Putamen (tissue), 1 donor: Measurements from ENCODE around the gene PRLR.
"Not testable (repeated sequence)": the region's sequence is repeated elsewhere in the genome, so short reads cannot be mapped to it uniquely, and the experiment has no call there.

Experiments used
- DNase-seq: peaks from one replicate; pipeline ENCODE4 v3.0.0-alpha.2; 2016; ENCODE audit warnings: low spot score

The PRLR gene

DNA sequence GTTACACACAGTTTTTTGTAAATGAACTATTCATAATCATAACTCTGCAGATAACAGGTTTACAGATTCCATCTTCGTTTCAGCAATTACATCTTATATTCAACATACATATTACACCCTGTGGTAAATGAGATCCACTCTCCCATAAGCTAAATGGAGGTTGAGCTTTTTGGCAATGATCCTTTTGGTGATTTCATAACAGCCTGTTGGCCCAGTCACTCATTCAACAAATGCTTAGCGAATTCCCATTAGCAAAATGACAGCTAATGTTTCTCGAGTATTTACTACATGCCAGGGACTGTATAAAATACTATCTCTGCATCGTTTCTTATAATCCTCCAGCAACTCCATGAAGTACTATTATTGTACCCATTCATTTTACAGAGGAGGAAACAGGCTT lies 157.1 kb downstream of the PRLR start:
- DNase-seq, result no peak

DNA sequence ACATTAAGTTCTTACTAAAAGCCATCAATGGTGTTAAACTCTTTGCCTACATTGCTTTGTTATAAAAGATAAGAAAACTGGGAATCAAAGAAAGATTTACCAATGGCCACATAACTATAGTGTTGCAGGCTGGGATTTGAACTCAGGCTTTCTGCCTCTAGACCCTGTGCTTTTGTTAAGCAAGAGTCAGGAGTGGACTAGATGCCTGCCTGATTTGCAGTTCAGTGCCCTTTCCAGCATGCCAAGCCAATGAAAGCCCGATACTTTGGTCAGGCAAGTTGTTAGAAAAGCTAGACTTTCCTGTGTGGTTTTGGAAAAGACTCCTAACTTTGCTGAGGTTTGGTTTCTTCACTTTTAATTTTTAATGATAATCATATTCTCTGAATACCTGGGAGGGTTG lies 161.1 kb downstream of the PRLR start:
- no peak for DNase-seq

DNA sequence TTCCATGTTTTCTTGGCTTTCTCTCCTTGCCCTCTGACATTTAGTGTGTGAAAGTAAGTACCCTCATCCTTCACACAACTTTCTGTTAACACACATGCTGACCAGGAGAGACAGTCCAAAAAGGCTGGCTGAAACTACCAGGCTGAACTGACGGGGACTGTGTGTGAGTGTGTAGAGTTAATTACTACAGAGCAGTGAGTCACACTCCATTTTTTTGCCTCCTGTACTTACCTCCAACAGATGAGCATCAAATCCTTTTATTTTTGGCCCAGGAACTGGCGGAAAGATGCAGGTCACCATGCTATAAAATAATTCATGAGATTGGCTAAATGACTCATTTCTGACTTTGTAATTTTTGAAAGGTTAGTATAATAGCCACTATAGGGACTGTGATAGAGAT lies 162.3 kb downstream of the PRLR start:
- DNase-seq, result no peak

DNA sequence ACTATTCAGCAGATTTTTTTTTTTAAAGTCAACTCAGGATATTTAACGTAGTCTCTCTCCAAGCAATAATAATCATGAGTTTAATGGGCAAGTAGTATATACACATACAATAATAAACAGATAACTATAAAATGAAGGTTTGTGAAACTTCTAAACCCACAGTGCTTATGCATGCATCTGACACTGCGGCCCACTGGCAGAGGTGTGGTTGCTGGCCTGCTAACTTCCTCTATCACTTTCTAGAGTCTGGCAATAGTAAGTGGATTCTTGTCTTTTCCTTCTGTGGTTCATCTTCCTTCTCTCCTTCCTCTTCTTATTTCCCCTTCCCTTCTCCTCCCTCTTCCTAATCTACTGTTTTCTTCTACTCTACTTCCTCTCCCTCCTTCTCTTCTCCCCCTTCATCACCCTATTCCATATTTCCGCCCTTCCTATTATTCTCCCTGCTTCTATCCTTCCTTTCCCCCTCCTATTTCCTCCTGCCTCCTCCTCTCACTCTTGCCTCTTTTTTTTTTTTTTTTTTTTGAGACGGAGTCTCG lies 164.0 kb downstream of the PRLR start:
- no peak for DNase-seq

DNA sequence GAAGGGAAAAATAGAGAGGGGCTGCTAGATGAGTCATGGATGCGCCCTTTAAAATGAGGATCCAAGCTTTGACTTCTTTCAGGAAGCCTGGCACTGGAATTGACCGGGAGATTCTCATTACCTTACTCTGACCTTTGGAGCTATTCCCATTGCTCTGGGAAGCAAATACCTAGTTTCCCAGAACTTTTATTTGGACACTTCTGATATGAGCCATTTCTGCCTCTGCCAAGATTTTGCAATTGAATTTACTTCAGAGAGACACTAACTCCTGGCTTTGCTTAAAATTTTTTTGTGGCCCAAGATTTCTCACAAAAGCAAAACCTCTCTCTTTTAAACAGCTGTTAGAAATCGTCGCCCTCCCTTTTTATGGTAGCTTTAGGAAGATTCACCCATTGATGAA lies 166.9 kb downstream of the PRLR start:
- DNase-seq, result no peak

DNA sequence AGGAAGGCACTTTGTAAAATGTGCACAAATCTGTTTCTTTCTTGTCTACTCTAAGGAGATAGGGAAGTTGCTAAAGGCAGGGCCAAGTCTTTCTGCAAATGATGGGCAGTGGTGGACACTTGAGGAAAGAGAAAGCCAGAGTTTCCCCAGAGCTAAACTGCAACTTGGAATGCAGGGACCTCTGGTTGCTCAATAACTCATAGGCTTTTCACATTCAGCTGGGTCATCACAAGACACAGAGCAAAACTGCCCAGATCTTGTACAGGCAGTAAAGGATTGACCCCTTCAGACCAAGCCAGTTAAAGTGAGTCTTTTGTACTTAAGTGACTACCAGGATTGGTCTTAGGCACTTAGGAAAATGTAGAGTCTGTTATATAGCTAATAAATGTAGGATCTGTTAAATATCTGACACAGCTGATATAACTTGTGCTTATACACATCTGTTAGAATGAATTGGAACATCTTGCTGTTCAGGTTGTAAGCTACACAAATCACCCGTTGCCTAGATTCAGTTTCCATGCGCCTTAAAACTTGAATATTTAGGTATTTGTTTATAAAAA lies 169.0 kb downstream of the PRLR start:
- DNase-seq, result no peak

DNA sequence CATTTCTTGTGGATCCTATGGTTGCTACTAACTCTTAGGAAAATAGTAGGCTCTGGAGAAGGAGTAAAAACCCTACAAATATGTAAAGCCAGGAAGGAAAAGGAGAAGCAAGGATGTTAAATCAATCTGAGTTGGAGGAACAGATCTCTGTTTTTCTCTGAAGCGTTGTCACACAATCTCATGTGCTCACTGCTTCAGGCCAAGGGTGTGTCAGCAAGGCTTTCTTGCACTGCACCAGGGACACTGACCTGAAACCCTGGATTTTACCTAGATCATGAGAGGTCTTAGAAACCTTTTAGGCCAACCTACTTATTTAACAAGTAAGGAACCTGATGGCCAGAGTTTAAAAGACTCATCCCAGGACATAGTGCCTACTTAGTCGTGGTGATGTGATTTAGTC lies 170.1 kb downstream of the PRLR start:
- DNase-seq, result no peak

DNA sequence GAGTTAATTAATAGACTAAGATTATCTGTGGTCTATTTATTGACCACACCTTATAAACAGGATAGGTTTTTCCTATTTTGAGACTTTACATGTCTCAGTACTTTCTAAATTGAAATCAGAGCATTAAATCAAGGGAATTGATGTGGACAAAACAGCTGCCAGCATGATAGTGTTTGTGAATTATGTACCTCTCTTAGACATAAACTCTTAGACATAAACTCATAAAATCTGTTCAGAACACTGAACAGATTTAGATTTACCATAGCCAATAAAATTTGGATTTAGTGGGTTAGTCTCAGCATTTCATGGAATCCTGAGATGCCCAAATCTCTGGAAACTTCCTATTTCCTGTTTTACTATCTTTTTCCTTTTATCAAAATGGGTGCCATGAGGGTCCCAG lies 171.0 kb downstream of the PRLR start:
- DNase-seq, result no peak

DNA sequence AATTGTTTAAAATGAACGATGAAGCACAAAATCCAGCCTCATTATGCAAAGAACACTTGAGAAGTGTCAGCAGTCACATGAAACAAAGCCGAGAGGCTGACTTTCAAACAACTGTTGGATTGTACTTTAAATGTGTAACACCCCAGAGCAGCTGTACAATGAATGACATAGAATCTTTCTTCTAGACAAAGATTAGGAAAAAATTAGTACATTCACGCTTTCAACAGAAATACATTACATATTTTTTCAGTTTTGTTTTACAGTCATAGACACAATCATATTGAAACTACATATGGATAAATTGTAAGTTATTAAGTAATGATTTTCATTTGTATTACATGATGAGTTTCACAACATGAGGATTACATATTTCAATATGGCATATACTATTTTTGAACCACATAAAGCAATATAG lies 171.9 kb downstream of the PRLR start:
- no peak for DNase-seq

DNA sequence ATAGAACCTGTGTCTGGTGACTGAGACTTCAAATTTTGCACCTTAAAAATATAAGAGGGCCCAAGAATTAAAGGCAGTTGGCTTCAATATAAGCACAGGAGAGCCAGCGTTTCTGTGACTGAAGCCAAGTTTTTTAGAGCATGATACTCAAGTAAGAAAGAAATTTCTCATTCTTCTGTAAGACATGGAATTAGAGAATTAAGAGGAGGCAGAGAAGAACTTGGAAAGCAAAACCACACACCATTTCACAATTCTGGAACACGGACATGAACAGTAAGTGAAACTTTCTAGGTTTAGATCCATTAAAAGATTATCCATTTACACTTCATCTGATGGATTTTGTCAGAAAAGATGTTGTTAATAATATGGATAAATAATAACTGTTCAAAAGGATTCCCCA lies 173.6 kb downstream of the PRLR start:
- DNase-seq, result no peak

DNA sequence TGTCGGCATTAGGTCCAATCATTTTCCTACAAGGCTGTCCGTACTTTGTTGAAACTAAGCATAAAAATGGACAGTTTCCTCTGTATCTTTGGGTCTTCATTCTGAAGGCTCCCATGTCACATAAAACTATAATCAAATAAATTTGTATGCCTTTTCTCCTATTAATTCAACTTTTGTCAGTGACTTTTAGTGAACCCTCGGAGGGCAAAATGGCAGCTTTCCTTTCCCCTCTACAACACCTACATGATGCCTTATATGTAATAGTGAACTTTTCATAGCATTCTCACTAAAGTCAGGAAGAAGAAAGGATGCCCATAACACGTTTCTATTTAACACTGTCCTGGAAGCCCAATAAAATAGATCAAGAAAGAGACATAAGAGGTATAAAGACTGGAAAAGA lies 177.4 kb downstream of the PRLR start:
- DNase-seq, result no peak

DNA sequence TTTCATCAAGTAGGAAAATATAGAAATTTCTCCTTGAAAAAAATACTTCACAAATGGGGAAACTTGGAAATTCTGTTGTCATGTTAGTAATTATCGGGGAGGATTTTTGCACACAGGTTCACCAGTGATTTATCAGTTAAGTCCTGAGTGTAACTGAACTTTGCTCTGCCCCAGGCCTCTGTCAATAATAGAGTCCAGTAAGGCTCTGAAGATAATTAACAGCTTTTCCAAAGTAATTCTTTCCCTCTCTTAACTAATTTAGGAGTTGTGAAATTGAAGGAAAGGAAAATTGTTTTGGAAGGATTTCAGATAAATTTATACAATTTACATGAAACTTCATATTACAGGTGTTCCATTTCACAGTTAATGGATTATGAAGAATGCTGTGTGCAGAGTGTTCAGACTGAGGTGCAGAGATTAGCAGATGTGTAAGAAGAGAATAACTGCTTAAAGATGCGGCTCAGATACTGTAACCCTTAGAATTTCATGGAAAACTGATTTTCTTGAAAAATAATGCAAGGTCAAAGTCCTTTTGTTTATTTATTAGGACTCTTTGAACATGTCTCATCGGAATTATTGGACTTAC lies 179.7 kb downstream of the PRLR start:
- DNase-seq, result no peak

DNA sequence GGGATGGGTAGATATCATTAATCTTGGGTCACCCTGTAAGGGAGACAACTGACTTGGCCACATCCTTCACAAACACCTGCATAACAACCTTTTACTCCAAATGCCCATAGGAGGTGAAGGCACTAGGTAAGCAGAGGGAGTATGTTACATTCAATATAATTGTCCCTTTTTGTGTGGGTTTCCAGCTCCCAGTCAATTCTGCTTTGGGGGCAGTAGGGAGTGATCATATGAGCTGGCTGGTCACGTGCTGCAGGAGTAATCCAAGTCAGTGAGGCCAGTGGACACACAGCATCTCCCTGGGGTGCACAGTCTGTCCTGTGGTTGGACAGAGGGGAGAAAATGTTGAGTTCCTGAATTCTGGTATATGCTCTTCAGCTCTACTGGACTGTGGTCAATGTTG lies 181.4 kb downstream of the PRLR start:
- no peak for DNase-seq

DNA sequence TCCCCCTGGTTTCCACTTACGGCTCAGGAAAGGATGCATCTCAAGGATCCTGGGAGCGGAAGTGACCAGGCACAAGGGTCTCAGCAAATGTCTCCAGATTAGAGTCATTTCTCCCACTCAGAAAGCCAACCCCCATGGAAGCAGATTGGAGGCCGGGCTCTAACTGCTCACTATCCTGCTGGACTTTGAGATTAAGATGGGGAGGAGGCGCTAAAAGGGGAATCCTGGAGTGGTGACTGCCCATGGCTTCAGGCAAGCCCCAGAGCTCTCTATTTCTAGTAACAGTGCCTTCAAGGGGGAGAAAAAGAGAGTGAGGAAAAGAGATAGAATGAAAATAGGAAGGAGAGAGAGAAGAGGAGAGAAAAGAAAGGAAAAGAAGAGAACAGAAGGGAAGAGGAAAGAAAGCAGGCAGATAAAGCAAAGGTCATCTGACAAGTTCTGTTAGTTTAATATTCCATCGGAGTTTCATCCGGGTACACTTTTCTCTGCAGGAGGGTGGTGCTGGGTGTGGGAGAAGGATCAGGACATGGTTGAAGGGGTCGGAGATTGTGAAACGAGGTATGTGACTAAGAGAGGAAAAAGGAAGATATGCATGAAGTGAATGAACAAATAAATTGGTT lies 182.4 kb downstream of the PRLR start, which contains the start of gene AGXT2:
AGXT2 (minus strand) TSS at position 165 of the 620 bp plus-strand sequence; CDS start at position 108, 57 bp downstream.
- no peak for DNase-seq

DNA sequence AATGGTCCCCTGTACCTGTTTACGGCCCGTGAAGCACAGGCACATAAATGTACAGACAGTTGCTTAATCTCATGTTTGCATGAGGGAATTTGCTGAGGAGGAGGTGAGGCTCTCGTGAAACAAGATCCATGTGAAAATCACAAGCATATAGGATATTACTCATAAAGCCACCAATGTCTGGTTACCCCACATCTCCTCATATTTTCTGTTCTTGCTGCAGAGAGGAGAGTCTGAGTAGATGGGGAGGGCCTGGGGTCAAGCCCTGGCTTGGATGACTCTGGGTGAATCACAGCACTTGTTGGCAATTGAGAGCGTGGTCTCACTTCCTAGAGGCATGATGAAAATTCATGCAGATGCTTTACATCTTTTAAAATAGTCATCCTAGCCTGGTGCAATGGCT lies 183.5 kb downstream of the PRLR start:
- DNase-seq, result no peak

DNA sequence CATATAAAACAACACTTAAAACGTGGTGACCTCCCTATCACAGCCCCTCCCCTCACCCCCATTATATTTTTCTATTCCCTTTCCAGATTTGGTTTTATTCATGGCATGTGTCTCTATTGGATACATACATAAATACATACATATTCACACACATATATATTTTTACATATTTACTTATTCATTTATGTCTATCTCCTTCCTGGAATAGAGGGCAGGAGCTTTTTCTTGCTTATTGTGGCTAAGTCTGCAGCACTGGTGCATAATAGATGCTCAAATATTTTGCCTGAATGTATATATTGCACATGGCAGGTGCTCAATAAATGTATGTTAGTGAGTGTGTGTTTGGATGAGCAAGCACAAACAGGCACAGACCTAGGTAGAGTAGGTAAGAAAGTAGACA lies 185.0 kb downstream of the PRLR start:
- no peak for DNase-seq

DNA sequence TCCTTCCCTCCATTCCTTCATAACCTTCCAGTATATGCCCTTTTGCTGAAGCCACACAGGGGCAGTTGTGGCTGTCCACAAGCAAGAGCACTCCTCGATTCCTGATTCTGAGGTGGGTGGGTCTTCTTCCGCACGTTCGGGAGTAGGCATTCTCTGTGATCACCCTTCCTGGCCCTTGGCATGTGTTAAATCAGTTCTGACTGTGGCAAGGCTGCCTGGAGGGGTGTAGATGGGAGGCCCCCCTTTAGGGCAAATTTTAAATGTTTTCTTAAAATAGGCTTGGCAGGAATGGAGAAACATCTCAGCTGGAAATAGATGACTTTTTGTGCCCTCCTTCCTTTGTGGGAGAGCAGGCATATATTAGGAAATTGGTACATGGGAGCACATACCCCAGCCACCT lies 185.6 kb downstream of the PRLR start:
- no peak for DNase-seq

DNA sequence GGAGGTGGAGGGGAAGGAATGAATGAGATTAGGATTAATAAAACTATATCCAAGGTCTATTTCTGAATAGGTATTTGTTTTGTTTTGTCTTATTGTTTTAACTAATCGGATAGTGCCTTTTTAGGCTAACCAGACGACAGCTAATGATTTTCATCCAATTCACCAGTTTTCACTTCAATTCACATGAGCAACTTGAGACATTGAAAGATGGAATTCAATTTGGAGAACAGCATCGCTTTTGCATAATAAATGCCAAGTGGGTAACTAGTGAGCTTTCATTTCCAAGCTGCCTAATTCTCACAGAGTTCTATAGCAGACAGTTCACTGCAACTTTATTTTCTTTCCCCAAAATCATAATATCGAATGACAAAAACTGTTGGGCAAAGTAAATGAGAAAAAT lies 187.5 kb downstream of the PRLR start:
- no peak for DNase-seq

DNA sequence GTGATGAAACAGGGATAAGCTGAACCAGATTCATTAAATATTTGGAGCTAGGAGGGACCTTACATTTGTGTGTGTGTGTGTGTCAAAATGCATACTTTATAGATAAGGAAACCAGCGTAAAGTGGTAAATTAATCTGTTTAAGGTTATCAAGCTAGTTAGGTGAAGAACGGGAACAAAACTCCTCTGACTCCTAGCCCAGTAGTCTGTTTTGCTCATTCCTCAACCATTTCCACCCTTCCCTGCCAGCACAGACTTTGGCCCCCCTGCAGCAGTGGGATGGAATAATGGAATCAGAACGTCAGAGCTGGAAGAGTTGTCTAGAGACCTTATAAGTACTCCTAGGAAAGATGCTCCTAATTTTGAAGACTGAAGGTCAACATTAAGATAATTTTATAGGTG lies 189.0 kb downstream of the PRLR start:
- no peak for DNase-seq

DNA sequence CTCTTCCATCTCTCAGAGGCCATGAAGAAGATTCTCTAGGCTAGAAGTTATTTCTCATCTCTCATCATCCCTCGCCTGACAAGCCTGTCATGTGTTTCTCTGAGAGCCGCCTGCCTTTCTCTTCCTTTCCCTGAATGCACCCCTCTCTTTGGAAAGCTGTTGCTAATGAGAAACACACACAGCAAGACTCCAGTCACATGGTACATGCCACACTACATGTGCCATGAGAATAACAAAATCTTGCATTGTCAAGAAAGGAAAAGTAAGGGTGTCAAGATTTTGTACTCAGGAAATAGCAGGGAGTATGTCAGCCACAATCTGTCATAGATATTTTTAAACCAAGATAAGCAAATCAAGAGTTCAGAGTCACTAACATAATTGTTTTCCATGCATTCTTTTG lies 191.4 kb downstream of the PRLR start:
- no peak for DNase-seq

DNA sequence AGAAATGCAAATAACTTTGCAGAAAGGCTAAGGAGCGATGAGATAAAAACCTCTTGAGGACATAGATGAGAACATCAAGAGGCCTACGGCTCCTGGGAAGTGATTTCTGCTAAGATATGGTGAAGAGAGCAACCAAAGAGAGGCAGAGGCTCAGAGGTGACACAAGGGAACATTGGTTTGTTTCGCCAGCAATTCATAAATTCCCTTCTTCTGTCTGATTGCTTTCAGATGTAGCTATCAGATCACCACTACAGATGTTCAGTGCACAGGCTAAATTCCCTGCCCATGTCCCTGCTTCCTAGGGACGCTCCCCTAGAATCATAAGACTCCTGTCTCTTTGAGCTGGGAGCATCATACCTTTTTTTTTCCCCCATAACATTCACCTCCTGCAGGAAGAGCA lies 193.8 kb downstream of the PRLR start:
- no peak for DNase-seq

DNA sequence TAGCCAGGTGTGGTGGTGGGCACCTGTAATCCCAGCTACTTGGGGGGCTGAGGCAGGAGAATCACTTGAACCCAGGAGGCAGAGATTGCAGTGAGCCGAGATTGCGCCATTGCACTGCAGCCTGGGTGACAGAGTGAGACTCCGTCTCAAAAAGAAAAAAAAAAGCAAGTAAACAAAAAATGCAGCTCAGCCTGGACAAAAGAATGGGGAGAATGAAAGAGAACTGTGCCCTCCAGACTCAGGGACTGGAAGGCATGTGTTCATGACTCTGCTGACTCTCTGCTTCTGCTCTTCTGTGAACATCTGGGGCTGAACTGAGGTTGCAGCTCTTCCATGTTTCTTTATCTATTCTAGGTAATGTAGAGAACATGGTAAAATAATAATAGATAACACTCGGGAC lies 194.4 kb downstream of the PRLR start:
- not testable (repeated sequence) for DNase-seq

DNA sequence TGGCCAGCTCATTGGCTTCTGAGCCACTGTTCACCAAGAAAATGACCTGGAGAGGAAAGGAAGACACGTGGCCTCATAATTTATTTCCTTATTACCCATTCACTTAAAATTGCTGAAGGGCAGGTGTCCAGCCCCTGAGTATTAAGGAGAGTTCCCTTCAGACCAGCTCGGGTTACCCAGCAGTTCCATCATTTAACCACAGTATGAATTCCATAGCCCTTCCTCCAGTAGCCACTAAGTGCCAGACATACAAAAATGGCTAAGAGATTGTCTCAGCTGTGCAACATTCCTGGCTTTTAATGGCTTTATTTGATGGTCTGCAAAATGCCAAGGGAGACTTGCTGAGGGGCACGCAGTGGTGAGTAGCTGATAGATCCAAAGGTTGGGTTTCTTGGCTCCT lies 195.0 kb downstream of the PRLR start:
- DNase-seq, result no peak

DNA sequence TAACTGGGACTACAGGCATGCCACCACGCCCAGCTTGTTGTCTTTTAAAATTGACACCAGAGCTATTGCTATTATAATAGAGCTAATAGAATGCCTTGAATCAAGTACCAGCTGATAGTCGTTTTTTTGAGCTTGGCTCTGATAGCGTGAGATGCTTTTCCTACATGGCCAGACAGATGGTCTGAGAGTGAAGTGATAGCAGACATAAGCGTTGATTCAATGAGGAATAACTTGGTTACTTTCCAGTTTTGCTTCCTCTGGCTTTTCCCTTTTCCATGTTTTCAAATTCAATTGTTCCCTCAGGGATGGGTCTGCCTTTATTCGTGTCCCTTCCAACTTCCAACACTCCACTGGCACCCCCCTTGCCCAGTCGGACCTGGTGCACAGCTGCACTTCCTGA lies 197.9 kb downstream of the PRLR start:
- DNase-seq, result no peak
